ENCODE results near the gene EFCC1. TPM values are rescaled to one million over a fixed set of nuclear protein-coding genes. Genes with fewer than 3 reads are reported as not detected.

Gene EFCC1
- polyA plus RNA-seq, 1 donor (not counting 4 experiments of a cell fraction or from before 2014, with no cell fraction given): not detected

DNA sequence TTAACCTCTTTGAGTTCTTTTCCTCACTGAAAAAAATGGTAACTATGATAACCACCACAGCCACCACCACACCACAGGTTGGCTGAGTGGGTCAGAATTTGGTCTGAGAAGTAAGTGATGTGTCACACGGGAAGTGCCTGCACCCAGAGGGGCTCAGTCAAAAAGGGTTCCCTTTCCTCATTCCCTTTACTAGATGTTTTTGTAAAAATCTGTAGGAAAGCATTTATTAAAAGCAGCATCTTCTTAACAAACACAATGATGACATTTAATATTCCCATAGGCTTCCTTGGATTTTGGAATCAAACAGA lies 30.4 kb upstream of the EFCC1 start:
- Histone ChIP-seq H3K4me3 (ENCODE audit: control insufficient read depth in 2 of 3, extremely low read depth in 1 of 3, insufficient read depth in 2 of 3, low read depth in 1 of 3, low read length in 3 of 3) (no peak overlapping the region), H3K9me3 (ENCODE audit: control insufficient read depth, low read depth, low read length) (no peaks in the 10 kb centered on the region), H2AFZ (ENCODE audit: control insufficient read depth, low read length) (no peak overlapping the region), H3K27me3 (ENCODE audit: control insufficient read depth, extremely low read depth, insufficient read depth, low read length) (no peaks in the 10 kb centered on the region), H3K4me1 (ENCODE audit: control insufficient read depth, extremely low read depth, insufficient read depth, low read length) (peaks cover 5% of the 10 kb centered on the region), H3K36me3 (ENCODE audit: control insufficient read depth in 2 of 2, extremely low read depth in 1 of 2, insufficient read depth in 2 of 2, low read length in 2 of 2) (no peaks in the 10 kb centered on the region), H4K20me1 (ENCODE audit: control insufficient read depth, extremely low read depth, insufficient read depth, low read length) (no peaks in the 10 kb centered on the region), H3K4me2 (ENCODE audit: control insufficient read depth, extremely low read depth, insufficient read depth, low read depth, low read length) (no peak overlapping the region), H3K27ac (ENCODE audit: control insufficient read depth, insufficient read depth, low read length) (no peak overlapping the region), H3K79me2 (ENCODE audit: control insufficient read depth, insufficient read depth, low read length) (no peaks in the 10 kb centered on the region), H3K9me1 (ENCODE audit: control insufficient read depth, extremely low read depth, insufficient read depth, low read length) (no peaks in the 10 kb centered on the region), H3K9ac (ENCODE audit: control insufficient read depth, extremely low read depth, insufficient read depth, low read length) (no peak overlapping the region)
- no peak for FAIRE-seq
- TF ChIP-seq EZH2 (IDR thresholded peaks at IDR 0.05; ENCODE audit: low read length): no peak
- TF ChIP-seq, protein P1, sequence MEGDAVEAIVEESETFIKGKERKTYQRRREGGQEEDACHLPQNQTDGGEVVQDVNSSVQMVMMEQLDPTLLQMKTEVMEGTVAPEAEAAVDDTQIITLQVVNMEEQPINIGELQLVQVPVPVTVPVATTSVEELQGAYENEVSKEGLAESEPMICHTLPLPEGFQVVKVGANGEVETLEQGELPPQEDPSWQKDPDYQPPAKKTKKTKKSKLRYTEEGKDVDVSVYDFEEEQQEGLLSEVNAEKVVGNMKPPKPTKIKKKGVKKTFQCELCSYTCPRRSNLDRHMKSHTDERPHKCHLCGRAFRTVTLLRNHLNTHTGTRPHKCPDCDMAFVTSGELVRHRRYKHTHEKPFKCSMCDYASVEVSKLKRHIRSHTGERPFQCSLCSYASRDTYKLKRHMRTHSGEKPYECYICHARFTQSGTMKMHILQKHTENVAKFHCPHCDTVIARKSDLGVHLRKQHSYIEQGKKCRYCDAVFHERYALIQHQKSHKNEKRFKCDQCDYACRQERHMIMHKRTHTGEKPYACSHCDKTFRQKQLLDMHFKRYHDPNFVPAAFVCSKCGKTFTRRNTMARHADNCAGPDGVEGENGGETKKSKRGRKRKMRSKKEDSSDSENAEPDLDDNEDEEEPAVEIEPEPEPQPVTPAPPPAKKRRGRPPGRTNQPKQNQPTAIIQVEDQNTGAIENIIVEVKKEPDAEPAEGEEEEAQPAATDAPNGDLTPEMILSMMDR (optimal IDR thresholded peaks at IDR 0.05 in 1 of 3, IDR thresholded peaks at IDR 0.05 in 1 of 3, conservative IDR thresholded peaks at IDR 0.05 in 1 of 3; ENCODE audit: extremely low read depth in 1 of 3, insufficient read depth in 2 of 3, low read length in 3 of 3): no peak
- no peak for DNase-seq (ENCODE audit: low read depth, low spot score)
- dilution Hi-C loops (cut with MboI; ENCODE audit: extremely low pct_ligation_motif_present, low sequenced_read_pairs): no loop called here

GRCh38 chr3:128971421-128972100 lies 29.5 kb upstream of the EFCC1 start:
- TF ChIP-seq, protein P1 (optimal IDR thresholded peaks at IDR 0.05 in 1 of 3, IDR thresholded peaks at IDR 0.05 in 1 of 3, conservative IDR thresholded peaks at IDR 0.05 in 1 of 3; ENCODE audit: extremely low read depth in 1 of 3, insufficient read depth in 2 of 3, low read length in 3 of 3): no peak
- no peak for TF ChIP-seq EZH2 (IDR thresholded peaks at IDR 0.05; ENCODE audit: low read length)
- Histone ChIP-seq H4K20me1 (ENCODE audit: control insufficient read depth, extremely low read depth, insufficient read depth, low read length) (no peaks in the 10 kb centered on the region), H3K4me3 (ENCODE audit: control insufficient read depth in 2 of 3, extremely low read depth in 1 of 3, insufficient read depth in 2 of 3, low read depth in 1 of 3, low read length in 3 of 3) (no peak overlapping the region), H3K9me1 (ENCODE audit: control insufficient read depth, extremely low read depth, insufficient read depth, low read length) (no peaks in the 10 kb centered on the region), H3K79me2 (ENCODE audit: control insufficient read depth, insufficient read depth, low read length) (no peaks in the 10 kb centered on the region), H3K4me1 (ENCODE audit: control insufficient read depth, extremely low read depth, insufficient read depth, low read length) (no peaks in the 10 kb centered on the region), H2AFZ (ENCODE audit: control insufficient read depth, low read length) (no peak overlapping the region), H3K9ac (ENCODE audit: control insufficient read depth, extremely low read depth, insufficient read depth, low read length) (no peak overlapping the region), H3K4me2 (ENCODE audit: control insufficient read depth, extremely low read depth, insufficient read depth, low read depth, low read length) (no peak overlapping the region), H3K27me3 (ENCODE audit: control insufficient read depth, extremely low read depth, insufficient read depth, low read length) (no peaks in the 10 kb centered on the region), H3K9me3 (ENCODE audit: control insufficient read depth, low read depth, low read length) (no peaks in the 10 kb centered on the region), H3K36me3 (ENCODE audit: control insufficient read depth in 2 of 2, extremely low read depth in 1 of 2, insufficient read depth in 2 of 2, low read length in 2 of 2) (no peaks in the 10 kb centered on the region), H3K27ac (ENCODE audit: control insufficient read depth, insufficient read depth, low read length) (no peak overlapping the region)
- FAIRE-seq (no peak), DNase-seq (ENCODE audit: low read depth, low spot score) (no peak)
- dilution Hi-C loops (cut with MboI; ENCODE audit: extremely low pct_ligation_motif_present, low sequenced_read_pairs): no loop called here
